IMR-90 (cell line): Measurements from ENCODE around the gene POU2AF1.
A peak's percentile ranks its signal among the peaks of the same experiment; 100 is the strongest.

Source experiments
- CEBPB ChIP-seq: IDR thresholded peaks from 2 replicates; pipeline ENCODE4 v1.6.1; 2012; ENCODE audit warnings: low read depth, low read length, improper control_type of control experiment
- MAFK ChIP-seq: IDR thresholded peaks from 2 replicates; pipeline ENCODE4 v1.6.1; 2012; ENCODE audit warnings: low read depth, low read length, improper control_type of control experiment
- POLR2A ChIP-seq: IDR thresholded peaks from 2 replicates; pipeline ENCODE4 v1.6.1; 2012; ENCODE audit warnings: mild to moderate bottlenecking, low read depth, low read length
- RAD21 ChIP-seq: IDR thresholded peaks from 2 replicates; pipeline ENCODE4 v1.6.1; 2012; ENCODE audit warnings: low read length, improper control_type of control experiment
- TF ChIP-seq, protein P1 (sequence below): fragments of 150-350 bp; IDR thresholded peaks from 2 replicates; pipeline ENCODE4 v1.6.1; 2016; ENCODE audit warnings: low read depth, mild to moderate bottlenecking, low read length, moderate library complexity, borderline replicate concordance
- TF ChIP-seq, protein P2 (sequence below): conservative IDR thresholded peaks from 2 replicates; pipeline ENCODE4 v1.5.1; 2012; ENCODE audit warnings: mild to moderate bottlenecking, low read depth, low read length, improper control_type of control experiment
- TF ChIP-seq, protein P3 (sequence below): fragments of 150-350 bp; IDR thresholded peaks from 2 replicates; pipeline ENCODE4 v1.6.1; 2017; ENCODE audit warnings: mild to moderate bottlenecking, antibody characterized with exemption, low read length, low read depth

DNA sequence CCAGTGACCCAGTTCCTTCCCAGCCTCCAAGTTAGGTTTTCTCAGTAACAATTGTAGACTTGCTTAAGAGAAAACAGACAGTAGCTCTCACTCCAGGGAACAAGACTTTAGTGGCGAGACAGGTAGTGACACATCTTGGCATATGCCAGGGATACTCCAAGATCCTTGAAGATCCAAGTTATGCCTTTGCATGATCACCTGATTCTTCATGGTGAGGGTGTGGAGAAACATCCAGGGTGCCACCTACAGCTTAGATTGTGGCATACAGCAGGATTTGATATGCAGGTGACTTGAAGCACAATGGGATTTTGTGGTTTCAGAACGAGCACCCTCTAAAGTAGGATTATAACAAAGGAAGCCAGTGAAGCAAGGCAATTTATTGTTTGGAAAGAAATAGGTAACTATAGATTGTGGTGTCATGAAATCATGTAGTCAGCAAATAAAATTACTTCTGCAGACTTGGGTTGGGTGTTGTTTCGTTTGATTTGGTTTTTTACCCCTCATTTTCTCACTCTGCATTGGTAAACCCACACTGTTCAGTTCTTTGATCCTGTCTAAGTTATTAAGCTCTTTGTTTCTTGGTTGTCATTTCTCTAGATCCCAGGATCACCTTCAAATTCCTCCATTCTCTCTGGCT is 71.5 kb downstream of the POU2AF1 start:
- TF ChIP-seq POLR2A (no peak), CEBPB (no peak), MAFK (peak; percentile 59), RAD21 (no peak)
- TF ChIP-seq, protein P1, sequence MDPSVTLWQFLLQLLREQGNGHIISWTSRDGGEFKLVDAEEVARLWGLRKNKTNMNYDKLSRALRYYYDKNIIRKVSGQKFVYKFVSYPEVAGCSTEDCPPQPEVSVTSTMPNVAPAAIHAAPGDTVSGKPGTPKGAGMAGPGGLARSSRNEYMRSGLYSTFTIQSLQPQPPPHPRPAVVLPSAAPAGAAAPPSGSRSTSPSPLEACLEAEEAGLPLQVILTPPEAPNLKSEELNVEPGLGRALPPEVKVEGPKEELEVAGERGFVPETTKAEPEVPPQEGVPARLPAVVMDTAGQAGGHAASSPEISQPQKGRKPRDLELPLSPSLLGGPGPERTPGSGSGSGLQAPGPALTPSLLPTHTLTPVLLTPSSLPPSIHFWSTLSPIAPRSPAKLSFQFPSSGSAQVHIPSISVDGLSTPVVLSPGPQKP = no peak
- TF ChIP-seq, protein P2, sequence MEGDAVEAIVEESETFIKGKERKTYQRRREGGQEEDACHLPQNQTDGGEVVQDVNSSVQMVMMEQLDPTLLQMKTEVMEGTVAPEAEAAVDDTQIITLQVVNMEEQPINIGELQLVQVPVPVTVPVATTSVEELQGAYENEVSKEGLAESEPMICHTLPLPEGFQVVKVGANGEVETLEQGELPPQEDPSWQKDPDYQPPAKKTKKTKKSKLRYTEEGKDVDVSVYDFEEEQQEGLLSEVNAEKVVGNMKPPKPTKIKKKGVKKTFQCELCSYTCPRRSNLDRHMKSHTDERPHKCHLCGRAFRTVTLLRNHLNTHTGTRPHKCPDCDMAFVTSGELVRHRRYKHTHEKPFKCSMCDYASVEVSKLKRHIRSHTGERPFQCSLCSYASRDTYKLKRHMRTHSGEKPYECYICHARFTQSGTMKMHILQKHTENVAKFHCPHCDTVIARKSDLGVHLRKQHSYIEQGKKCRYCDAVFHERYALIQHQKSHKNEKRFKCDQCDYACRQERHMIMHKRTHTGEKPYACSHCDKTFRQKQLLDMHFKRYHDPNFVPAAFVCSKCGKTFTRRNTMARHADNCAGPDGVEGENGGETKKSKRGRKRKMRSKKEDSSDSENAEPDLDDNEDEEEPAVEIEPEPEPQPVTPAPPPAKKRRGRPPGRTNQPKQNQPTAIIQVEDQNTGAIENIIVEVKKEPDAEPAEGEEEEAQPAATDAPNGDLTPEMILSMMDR = no peak
- TF ChIP-seq, protein P3, sequence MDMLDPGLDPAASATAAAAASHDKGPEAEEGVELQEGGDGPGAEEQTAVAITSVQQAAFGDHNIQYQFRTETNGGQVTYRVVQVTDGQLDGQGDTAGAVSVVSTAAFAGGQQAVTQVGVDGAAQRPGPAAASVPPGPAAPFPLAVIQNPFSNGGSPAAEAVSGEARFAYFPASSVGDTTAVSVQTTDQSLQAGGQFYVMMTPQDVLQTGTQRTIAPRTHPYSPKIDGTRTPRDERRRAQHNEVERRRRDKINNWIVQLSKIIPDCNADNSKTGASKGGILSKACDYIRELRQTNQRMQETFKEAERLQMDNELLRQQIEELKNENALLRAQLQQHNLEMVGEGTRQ = no peak
